GM12891 (cell line): Measurements from ENCODE around the gene YBEY.

Source experiments
- POLR2A ChIP-seq: IDR thresholded peaks from 2 replicates; pipeline ENCODE4 v1.6.1; 2011; ENCODE audit warnings: low read depth, low read length, control low read depth
- POLR2AphosphoS5 ChIP-seq: IDR thresholded peaks from 2 replicates; pipeline ENCODE4 v1.6.1; 2011; ENCODE audit warnings: low read depth, low read length, control low read depth
- SPI1 ChIP-seq: IDR thresholded peaks from 2 replicates; pipeline ENCODE4 v1.6.1; 2011; ENCODE audit warnings: low read depth, low read length, control low read depth
- TAF1 ChIP-seq: IDR thresholded peaks from 2 replicates; pipeline ENCODE4 v1.6.1; 2011; ENCODE audit warnings: low read depth, low read length, control low read depth

DNA sequence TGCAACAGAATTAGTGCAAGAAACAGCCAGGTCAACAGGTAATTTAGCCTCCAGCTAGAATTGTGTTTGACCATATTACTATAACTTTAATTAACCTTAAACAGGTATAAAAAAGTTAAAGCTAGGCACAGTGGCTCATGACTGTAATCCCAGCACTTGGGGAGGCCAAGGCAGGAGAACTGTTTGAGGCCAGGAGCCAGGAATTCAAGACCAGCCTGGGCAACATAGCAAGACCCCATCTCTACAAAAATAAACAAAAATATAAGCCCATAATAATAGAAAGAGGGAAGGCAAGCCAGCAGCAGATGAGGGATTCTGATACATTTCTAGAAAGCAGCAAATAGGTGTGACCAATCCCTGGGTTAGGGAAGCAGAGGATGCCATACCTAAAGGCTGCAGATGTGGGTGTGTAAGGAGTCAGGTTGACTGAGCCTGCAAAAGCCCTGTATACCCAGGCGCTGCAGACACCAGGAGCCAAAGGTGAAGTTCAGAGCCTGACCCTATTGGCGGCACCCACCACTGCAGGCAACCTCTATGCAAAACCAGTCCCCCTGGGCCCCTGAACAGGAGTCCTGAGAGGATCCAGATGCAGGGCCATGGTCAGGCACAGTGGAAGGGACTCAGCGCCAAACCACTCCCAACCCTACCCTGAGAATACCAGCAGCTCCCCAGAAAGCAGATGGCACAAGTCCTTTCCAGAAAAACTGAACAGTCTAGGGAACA lies 38.3 kb upstream of the YBEY start:
- TF ChIP-seq TAF1 (no peak), SPI1 (no peak), POLR2AphosphoS5 (no peak), POLR2A (no peak)
